ENCODE results near the gene SLC2A4RG.

Gene SLC2A4RG

DNA sequence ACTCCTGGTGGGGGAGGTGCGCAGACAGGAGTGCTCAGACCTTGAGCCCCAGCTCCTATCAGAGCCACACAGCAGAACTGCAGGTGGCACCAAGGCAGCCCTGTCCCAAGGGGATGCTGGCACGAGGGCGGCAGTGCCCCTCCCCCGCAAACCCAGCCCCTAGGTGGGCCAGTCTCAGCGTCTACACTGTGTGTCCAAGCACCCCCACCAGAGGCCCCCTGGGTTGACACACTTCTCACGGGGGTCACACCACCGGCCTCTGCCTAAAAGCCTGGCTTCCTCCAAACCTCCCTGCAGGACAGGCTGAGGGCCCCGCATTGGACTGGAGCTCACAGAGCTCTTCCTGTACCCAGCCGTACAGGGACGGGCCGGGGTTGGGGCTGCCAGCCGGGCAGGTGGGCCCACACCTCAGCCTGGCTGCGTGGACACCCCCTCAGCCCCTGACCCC is 8.1 kb downstream of the SLC2A4RG start:
- TF ChIP-seq GATA3 (IDR thresholded peaks at IDR 0.05; ENCODE audit: low read depth, low read length) (no peak), GATA2 (IDR thresholded peaks at IDR 0.05; ENCODE audit: low read depth, low read length) (no peak)

DNA sequence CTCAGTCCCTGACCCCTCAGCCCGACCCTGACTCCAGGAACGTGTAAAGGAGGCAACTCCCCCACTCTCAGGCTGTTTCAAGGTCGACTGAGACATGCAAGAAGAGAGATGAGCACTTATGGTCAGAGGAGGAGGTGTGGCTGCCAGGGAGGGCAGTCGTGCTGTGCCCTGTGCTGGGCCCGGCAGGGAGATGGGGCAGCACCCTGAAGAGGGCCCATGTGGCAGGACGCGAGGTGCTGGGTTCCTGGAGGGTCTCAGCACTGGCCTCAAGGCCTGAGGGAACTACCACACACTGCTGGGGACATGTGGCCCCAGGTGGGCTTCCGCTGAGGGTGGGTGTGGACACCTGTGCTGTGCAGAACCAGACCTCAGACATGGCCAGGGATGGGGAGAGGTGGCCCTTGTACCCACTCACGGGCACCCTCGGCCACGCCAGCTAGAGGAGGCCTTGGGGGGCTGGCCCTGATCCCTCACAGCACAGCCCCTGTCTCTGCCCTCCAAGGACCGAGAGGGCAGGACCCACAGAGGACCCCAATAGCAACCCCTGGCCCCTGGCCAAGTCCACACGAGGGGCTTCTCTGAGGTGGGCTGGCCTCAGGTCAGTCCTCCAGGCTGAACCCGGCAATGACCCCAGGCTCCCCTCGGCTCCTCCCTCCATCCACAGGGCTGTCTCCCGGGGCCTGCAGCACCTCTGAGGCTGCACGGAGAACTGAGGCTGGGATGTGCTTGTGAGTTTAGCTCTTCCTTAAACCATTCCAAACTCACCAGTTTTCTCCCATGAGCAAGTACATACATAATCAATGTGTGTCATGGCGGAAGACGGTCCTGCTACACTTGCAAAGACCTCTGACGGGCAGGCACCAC is 8.7 kb downstream of the SLC2A4RG start:
- TF ChIP-seq GATA3 (IDR thresholded peaks at IDR 0.05; ENCODE audit: low read depth, low read length) = no peak
- no peak for TF ChIP-seq GATA2 (IDR thresholded peaks at IDR 0.05; ENCODE audit: low read depth, low read length)

DNA sequence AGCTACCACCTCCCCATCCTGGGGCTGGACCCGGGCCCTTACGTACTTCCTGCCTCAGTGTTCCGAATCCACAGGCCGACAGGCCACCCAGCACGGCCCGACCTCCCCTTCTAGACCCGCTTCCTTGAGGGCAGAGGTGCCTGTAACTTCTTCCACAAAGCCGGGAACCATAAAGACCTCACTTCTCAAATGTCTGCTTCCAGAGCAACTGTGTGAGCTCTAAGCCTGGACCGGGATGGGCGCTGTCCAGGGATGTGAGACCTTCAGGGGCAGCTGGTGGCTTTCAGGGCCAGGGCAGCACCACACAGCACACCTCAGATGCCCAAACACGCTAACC is 9.3 kb downstream of the SLC2A4RG start:
- TF ChIP-seq GATA3 (IDR thresholded peaks at IDR 0.05; ENCODE audit: low read depth, low read length) (no peak), GATA2 (IDR thresholded peaks at IDR 0.05; ENCODE audit: low read depth, low read length) (no peak)

DNA sequence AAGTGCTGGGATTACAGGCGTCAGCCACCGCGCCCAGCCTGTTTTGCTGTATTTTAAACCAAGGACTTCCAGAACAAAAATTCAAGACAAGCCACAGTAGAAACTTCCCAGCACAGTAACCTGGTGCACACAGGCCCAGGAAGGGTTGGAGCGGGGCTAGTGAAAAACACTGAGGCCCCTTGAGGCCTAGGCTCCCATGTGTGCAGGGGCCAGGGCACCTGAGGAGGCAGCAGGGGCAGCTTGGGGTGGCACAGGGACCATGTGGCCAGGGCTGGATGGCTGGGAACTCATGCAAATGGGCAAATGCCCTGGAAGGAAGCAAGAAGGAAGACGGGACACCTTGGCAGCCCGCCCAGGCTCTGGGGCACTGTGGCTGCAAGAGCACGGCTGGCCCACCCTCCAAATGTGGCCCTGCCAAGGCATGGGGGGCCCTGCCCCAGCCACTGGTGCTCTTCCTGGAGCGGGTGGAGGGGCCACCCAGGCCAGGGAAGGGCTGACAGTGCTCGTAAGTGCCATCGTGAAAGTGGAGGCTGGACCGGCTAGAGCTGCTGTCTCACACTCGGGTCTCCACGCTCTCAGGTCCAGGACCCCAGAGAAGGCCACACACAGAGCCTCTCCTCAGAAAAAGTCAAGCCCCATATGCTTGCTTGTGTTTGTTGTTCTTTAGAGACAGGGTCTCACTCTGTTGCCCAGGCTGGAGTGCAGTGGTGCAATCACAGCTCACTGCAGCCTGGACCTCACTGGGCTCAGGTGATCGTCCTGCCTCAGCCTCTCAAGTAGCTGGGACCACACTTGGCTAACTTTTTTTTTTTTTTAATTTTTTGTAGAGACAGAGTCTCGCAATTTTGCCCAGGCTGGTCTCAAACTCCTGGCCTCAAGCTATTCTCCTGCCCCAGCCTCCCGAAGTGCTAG is 10.3 kb downstream of the SLC2A4RG start:
- no peak for TF ChIP-seq GATA2 (IDR thresholded peaks at IDR 0.05; ENCODE audit: low read depth, low read length)
- TF ChIP-seq GATA3 (IDR thresholded peaks at IDR 0.05; ENCODE audit: low read depth, low read length) = no peak

DNA sequence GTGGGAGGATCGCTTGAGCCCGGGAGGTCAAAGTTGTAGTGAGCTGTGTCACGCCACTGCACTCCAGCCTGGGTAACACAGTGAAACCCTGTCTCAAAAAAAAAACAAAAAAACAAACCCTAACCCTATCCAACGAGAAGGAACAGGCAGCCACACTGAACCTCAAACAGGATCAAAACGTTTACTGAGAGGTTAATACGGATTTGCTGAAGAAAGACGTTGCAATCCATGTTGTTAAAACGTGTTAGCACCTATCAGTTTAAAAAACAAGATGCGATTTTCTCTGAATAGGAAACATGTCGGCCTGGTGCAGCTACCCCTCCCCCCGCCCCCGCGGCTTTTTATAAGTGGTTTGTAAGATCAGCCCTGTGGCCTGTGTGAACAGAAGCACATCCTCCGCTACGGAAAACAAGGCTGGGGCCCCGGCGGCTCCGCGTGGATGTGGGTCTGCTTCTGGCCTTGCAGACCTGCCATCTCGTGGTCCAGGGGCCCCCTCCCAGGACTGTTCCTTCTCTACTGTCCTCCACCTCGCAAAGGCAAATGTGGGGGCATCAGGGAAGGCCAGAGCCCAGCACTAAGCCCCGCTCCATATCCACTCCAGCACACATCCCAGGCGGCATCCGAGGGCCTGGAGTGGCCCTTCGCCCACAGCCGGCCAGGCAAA is 11.4 kb downstream of the SLC2A4RG start:
- TF ChIP-seq GATA2 (IDR thresholded peaks at IDR 0.05; ENCODE audit: low read depth, low read length) (no peak), GATA3 (IDR thresholded peaks at IDR 0.05; ENCODE audit: low read depth, low read length) (no peak)

DNA sequence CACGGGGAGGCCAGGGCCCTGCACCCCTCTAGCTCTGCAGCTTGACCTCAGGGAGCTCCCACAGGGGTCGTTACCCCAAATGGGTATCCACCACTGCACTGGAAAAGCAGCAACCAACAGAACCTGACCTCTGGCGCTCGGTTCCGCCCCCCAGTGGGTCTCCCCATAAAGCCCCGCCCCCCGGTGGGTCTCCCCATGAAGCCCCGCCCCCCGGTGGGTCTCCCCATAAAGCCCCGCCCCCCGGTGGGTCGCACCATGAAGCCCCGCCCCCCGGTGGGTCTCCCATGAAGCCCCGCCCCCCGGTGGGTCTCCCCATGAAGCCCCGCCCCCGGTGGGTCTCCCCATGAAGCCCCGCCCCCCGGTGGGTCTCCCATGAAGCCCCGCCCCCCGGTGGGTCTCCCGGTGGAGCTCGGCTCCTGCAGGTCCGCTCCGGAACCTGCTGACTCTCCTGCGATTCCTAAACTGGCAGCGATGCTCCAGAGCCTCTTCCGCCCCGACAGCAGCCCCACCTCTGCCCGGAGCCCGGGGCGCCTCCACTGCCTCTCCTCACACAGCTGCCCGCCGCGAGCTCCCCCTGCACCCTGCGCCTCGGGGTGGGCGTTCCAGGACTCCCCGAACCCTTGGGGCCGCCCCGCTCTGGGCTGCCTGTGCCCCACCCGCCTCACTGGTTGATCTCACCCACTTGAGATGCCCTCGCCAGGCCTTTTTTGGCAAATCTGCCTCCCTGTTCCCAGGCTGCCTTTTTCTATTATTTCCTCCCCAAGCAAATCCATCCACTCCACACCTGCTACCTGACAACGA is 12.1 kb downstream of the SLC2A4RG start:
- TF ChIP-seq GATA2 (IDR thresholded peaks at IDR 0.05; ENCODE audit: low read depth, low read length) = no peak
- no peak for TF ChIP-seq GATA3 (IDR thresholded peaks at IDR 0.05; ENCODE audit: low read depth, low read length)

DNA sequence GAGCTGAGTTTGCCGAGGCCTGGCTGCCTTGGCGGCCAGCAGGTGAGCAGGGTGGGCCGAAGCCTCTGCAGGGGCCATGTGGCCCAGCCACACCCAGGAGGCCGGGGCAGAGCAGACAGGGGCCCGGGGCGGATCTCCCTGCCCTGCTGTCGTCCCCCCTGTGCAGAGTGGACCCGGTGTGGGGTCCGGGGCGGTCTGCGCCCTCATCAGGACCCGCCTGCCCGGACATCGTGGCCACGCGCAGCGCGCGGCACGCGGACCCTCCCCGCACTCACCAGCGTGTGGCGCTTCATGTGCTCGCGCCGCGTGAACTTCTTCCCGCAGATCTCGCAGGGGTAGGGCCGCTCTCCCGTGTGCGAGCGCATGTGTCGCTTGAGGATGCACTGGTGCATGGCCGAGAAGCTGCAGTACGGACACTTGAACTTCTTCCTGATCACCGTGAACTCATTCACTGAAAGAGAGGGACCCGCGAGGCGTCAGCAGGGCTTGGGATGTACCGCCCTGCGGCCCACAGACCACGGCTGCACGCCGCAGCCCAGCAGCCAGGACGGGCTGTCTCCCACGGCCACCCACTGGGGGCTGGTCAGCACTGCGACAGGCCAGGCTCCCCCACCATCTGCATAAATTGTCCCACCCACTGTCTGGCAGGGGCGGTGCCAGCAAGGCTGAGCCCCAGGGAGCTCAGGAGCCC is 13.0 kb downstream of the SLC2A4RG start:
- TF ChIP-seq GATA3 (IDR thresholded peaks at IDR 0.05; ENCODE audit: low read depth, low read length) (no peak), GATA2 (IDR thresholded peaks at IDR 0.05; ENCODE audit: low read depth, low read length) (no peak)

DNA sequence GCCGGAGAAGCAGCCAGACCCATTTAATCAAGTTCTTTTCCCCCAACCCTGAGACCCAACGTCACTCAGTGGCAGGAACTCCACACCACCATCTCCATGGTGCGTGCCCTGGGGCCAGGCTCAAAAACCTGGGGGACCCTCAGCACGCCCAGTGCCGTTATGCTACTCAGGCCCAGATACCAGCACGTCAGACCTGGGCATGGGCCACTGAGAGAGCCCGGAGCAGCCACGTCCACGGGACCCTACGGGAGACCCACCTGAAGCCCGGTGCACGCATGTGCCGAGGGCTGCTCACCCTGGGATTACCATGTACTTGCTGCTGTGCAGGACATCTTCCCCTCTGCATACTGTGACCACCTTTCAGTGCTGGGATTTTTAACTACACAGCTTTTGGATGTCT is 13.8 kb downstream of the SLC2A4RG start:
- TF ChIP-seq GATA3 (IDR thresholded peaks at IDR 0.05; ENCODE audit: low read depth, low read length) (no peak), GATA2 (IDR thresholded peaks at IDR 0.05; ENCODE audit: low read depth, low read length) (no peak)

DNA sequence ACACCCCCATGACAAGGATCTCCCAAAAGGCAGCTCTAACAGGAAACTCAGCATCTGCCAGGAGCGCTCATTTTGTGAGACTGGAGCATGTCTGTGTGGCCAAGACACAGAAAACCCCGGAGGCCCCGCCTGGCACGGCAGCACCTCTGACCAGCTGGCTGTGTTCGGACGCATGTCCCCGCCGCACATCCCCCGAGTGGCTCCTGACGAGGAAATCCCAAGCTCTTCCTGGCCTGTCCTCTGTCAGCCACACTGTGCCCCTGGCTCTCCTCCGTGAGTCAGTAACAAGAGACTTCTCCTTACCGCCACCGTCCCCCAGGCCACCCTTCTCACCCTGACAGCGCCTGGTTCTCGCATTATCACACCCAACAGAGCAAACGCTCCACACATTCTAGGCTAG is 14.4 kb downstream of the SLC2A4RG start:
- no peak for TF ChIP-seq GATA3 (IDR thresholded peaks at IDR 0.05; ENCODE audit: low read depth, low read length)
- no peak for TF ChIP-seq GATA2 (IDR thresholded peaks at IDR 0.05; ENCODE audit: low read depth, low read length)

DNA sequence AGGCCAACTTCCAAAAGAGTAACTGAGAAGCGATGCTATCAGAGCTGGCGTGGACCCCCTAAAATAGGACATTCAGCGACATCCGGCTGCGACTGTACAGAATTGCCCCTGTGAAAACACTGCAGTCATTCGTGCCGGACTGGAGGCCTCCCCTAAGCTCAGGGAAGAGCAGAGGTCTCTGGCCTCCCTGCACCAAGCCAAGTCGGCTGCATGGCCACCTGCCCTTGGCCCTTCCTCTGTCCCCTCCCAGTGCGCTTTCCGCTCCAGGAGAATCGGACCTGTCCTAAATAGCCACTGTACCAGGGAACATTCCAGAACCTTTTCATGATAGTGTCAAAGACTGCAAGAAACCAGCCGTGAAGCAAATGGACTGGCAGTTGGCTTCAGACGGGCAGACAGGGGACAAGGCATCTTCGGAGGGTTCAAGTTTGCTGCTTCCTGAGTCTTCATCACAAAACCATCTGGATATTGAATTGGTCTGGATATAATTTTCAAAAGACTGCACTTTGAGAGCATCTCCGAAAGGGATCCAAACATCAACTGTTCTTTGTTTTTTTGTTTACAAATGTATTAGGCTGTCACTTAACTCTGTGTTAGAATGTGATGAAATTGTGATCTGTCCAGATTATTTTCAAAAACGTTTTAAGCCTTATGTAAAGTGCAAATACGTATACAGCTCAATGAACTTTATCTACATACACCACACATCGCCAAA is 16.5 kb downstream of the SLC2A4RG start:
- TF ChIP-seq GATA2 (IDR thresholded peaks at IDR 0.05; ENCODE audit: low read depth, low read length) (no peak), GATA3 (IDR thresholded peaks at IDR 0.05; ENCODE audit: low read depth, low read length) (no peak)

DNA sequence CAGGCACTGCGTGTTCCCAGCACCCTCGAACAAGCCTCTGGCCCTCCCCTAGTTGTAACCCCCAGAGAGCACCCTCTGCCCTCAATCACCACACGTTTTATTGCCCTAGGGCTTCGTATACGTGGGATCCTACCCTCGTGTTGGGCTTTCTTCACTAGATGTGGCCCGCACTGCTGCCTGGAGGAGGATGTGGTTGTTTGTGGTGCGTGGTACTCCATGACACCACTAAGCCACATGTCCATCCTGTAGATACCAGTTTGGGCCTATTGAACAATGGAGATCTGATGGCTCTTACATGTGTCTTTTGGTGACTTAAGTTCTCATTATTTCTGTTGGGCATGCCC is 17.0 kb downstream of the SLC2A4RG start:
- no peak for TF ChIP-seq GATA3 (IDR thresholded peaks at IDR 0.05; ENCODE audit: low read depth, low read length)
- no peak for TF ChIP-seq GATA2 (IDR thresholded peaks at IDR 0.05; ENCODE audit: low read depth, low read length)

DNA sequence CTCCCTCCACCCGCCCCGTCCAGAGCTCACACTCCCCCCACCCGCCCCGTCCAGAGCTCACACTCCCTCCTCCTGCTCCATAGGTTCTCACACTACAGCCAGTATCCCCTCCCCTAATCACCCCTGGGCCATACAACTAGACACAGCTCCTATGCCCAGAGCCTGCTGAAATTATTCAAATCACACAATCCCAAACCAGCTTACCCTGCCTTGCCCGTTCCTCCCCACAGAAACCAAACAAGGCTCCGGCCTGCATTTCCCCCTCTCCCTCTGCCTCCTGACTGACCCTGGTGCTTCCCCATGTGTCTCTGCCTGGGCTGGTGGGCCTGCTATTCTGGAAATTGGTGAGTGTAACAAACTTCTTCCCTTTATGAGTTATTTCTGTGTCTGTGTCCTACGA is 18.6 kb downstream of the SLC2A4RG start:
- TF ChIP-seq GATA2 (IDR thresholded peaks at IDR 0.05; ENCODE audit: low read depth, low read length) = no peak
- TF ChIP-seq GATA3 (IDR thresholded peaks at IDR 0.05; ENCODE audit: low read depth, low read length) = no peak
